Peyer's patch (tissue), 4 donors: ENCODE measurements around the gene LTBP1. TPM values are rescaled to one million over a fixed set of nuclear protein-coding genes. Genes with fewer than 3 reads are reported as not detected.

Source experiments
- DNase-seq, 3 donors: peaks; one replicate each; pipeline ENCODE4 v3.0.0-alpha.2; 2017 to 2019
- H3K27ac ChIP-seq, 4 donors: fragments of 200-600 bp; sonication (generic); one replicate each; pipeline ENCODE4 v1.5.1; 2016 to 2019
- H3K27me3 ChIP-seq, 2 donors: fragments of 200-600 bp; sonication (generic); one replicate each; pipeline ENCODE4 v1.5.1; 2019
- H3K36me3 ChIP-seq, 3 donors: fragments of 200-600 bp; sonication (generic); one replicate each; pipeline ENCODE4 v1.5.1; 2016 to 2019
- H3K4me1 ChIP-seq, 4 donors: fragments of 200-600 bp; sonication (generic); one replicate each; pipeline ENCODE4 v1.5.1; 2016 to 2019
- H3K4me3 ChIP-seq, 4 donors: fragments of 200-600 bp; sonication (generic); 1 replicate in 3 of 4; 2 replicates in 1 of 4; pipeline ENCODE4 v1.5.1; 2016 to 2019; ENCODE audit warnings: mild to moderate bottlenecking in 1 of 4
- H3K9me3 ChIP-seq, 4 donors: fragments of 200-600 bp; sonication (generic); one replicate each; pipeline ENCODE4 v1.5.1; 2016 to 2019; ENCODE audit warnings: mild to moderate bottlenecking in 1 of 4
- POLR2A ChIP-seq, 2 donors: fragments of 450-650 bp; IDR thresholded peaks; one replicate each; pipeline ENCODE4 v1.5.1; 2017; ENCODE audit warnings: antibody characterized with exemption in 2 of 2, mild to moderate bottlenecking in 2 of 2, moderate library complexity in 2 of 2
- total RNA-seq, 4 donors: library from RNA; depleted of rRNA; stranded (reverse); fragments of >200 nt; gene quantifications; one replicate each; pipeline ENCODE4 v1.1.0, GENCODE V29; 2016
- TF ChIP-seq, protein P1 (sequence below), 6 experiments: fragments of 450-650 bp in 4 of 6; fragments of 200-600 bp in 2 of 6; sonication (generic) in 1 of 6; IDR thresholded peaks; one replicate each; pipeline ENCODE4 v1.5.1; 2017 to 2019; ENCODE audit warnings: antibody characterized with exemption in 6 of 6, mild to moderate bottlenecking in 3 of 6, moderate library complexity in 1 of 6

The LTBP1 gene
- total RNA-seq, 4 donors from 2014 or later, result 8.6 to 23.1 (median 13.1) TPM

- H3K27ac ChIP-seq, result no peak overlapping the region
- no peak for DNase-seq
- H3K9me3 ChIP-seq, result no peaks in the 10 kb centered on the region
These were observed 424.0 kb downstream of the LTBP1 start for GRCh38 chr2:33370636-33371265.

DNA sequence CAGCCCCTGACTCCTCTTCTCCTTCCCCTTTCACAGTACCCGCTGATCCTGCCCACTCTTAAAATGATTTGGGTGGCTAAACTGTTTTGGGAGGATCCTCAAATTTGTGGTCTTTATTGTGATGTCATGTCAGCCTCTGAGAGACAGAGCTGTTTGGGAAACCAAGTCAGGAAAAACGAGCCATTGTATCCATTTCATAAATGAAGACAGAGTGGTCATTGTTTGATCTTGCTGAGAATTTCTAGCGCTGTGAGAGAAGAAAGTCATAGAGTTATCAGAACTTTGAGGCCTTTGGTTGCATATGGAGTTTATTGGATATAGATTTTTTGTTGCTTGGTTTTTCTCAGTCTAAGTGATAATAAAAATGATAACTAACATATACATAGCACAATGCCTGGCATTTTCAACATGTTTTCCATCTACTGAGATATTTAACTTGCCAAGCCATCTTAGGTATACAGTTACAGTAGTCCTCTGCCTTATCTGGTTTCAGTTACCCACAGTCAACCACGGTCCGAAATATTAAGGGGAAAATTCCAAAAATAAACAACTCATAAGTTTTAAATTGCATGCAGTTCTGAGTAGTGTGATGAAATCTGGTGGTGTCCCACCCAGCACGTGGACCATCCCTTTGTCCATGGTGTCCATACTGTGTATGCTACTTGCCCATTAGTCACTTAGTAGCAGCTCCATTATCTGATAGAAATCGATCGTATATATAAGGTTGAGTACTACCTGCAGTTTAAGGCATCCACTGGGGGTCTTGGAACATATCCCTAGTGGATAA, 424.7 kb downstream of the LTBP1 start:
- Histone ChIP-seq H3K4me3 (no peak overlapping the region), H3K9me3 (no peaks in the 10 kb centered on the region), H3K27me3 (no peaks in the 10 kb centered on the region), H3K36me3 (no peaks in the 10 kb centered on the region), H3K4me1 (no peaks in the 10 kb centered on the region), H3K27ac (no peak overlapping the region)
- DNase-seq, result no peak
- TF ChIP-seq POLR2A (IDR thresholded peaks at IDR 0.05), result no peak
- TF ChIP-seq, protein P1, sequence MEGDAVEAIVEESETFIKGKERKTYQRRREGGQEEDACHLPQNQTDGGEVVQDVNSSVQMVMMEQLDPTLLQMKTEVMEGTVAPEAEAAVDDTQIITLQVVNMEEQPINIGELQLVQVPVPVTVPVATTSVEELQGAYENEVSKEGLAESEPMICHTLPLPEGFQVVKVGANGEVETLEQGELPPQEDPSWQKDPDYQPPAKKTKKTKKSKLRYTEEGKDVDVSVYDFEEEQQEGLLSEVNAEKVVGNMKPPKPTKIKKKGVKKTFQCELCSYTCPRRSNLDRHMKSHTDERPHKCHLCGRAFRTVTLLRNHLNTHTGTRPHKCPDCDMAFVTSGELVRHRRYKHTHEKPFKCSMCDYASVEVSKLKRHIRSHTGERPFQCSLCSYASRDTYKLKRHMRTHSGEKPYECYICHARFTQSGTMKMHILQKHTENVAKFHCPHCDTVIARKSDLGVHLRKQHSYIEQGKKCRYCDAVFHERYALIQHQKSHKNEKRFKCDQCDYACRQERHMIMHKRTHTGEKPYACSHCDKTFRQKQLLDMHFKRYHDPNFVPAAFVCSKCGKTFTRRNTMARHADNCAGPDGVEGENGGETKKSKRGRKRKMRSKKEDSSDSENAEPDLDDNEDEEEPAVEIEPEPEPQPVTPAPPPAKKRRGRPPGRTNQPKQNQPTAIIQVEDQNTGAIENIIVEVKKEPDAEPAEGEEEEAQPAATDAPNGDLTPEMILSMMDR (IDR thresholded peaks at IDR 0.05), result no peak

More at GRCh38 chr2:33370636-33371265, 424.0 kb downstream of the LTBP1 start:
- Histone ChIP-seq H3K27me3 (no peaks in the 10 kb centered on the region), H3K4me1 (no peaks in the 10 kb centered on the region), H3K36me3 (no peaks in the 10 kb centered on the region), H3K4me3 (no peak overlapping the region)
- TF ChIP-seq POLR2A (IDR thresholded peaks at IDR 0.05), result no peak
- TF ChIP-seq, protein P1 (IDR thresholded peaks at IDR 0.05), result no peak

DNA sequence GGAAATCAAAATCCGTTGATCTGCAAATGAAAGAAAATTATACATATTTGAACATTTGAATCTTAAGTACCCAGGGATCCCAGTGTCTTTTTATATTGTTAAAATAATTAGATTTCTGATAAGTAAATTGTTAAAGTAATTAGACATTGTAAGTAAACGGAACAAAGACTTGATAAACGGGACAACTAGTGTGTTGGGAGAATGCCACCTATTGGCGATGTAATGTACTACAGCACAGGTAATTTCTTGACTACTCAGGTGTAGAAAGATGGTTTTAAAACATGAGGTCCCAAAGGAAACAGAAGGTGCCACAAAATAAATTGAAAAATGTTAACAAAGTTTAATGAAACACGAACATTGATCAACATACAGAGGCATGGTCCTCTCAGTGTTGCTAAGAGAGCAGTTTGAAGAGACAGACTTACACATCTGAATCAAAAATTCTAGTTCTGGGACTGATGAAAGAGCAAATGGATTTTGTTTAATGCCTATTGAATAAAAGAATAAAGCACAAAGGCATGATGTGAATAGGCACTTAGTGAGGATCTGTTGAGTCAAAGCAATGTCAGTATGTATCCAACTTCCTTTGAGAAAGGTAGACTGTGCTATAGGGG, 426.3 kb downstream of the LTBP1 start:
- no peaks in the 10 kb centered on the region for H3K9me3 ChIP-seq
- DNase-seq, result peak in 1 of 3 donors; percentile 56
- no peak overlapping the region for H3K27ac ChIP-seq
- no peaks in the 10 kb centered on the region for H3K4me1 ChIP-seq
- no peak overlapping the region for H3K4me3 ChIP-seq
- H3K36me3 ChIP-seq, result no peaks in the 10 kb centered on the region
- TF ChIP-seq POLR2A (IDR thresholded peaks at IDR 0.05), result no peak
- TF ChIP-seq, protein P1 (IDR thresholded peaks at IDR 0.05), result peak; percentile 39 to 80 (median 77)
- H3K27me3 ChIP-seq, result no peaks in the 10 kb centered on the region

DNA sequence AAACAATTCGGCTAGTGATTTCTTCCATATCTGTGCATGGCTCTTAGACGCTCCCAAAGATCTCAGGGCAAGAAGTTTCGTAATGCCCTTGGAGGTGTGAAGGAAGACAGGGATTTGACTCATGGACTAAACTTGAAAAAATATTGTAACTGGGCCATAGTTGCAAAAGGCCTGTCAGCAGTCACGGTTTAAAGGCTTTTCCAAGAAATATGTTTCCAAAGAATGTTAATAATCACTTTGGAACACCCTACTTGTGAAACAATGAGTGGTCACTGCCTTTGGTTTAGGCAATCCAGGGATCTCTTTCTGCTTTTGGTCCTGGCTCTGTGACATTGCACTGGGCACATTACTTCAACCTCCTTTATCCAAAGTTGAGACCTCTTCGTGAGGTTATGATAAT, 427.2 kb downstream of the LTBP1 start:
- no peak for TF ChIP-seq POLR2A (IDR thresholded peaks at IDR 0.05)
- TF ChIP-seq, protein P1 (IDR thresholded peaks at IDR 0.05), result no peak
- Histone ChIP-seq H3K4me1 (no peaks in the 10 kb centered on the region), H3K4me3 (no peak overlapping the region), H3K27ac (no peak overlapping the region), H3K9me3 (no peaks in the 10 kb centered on the region), H3K27me3 (no peaks in the 10 kb centered on the region), H3K36me3 (no peaks in the 10 kb centered on the region)
- DNase-seq, result no peak

DNA sequence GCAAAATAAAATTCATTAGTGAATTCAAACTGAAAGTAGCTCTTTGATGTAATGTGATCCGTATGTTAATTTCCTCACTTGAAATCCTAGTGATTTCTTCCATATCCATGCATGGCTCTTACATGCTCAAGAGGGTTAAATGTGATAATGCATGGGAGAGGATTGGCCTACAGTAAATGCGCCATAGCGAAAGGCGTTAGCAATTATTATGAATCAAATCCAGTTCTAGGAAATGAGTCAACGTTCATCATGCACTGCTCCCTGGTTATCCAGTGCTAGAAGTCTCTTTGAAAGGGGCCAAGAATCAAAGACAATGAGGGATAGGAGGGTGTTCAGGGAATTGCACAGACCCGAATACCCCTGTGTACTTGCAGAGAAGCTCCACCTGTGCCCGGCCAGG, 428.3 kb downstream of the LTBP1 start:
- H3K4me3 ChIP-seq, result no peak overlapping the region
- no peaks in the 10 kb centered on the region for H3K4me1 ChIP-seq
- no peaks in the 10 kb centered on the region for H3K27me3 ChIP-seq
- H3K27ac ChIP-seq, result no peak overlapping the region
- no peaks in the 10 kb centered on the region for H3K9me3 ChIP-seq
- H3K36me3 ChIP-seq, result no peaks in the 10 kb centered on the region
- TF ChIP-seq, protein P1 (IDR thresholded peaks at IDR 0.05), result no peak
- no peak for DNase-seq
